Suprapubic skin (tissue), 4 donors: ENCODE data around the gene RPH3AL. TPM values are rescaled to one million over a fixed set of nuclear protein-coding genes. Genes with fewer than 3 reads are reported as not detected.
"Not testable (repeated sequence)": the region's sequence is repeated elsewhere in the genome, so short reads cannot be mapped to it uniquely, and the experiment has no call there.

Experiments
- DNase-seq, 2 donors: peaks; one replicate each; pipeline ENCODE4 v3.0.0-alpha.2; 2019; ENCODE audit warnings: low spot score in 2 of 2
- H3K27ac ChIP-seq: fragments of 200-600 bp; sonication (generic); one replicate; pipeline ENCODE4 v1.5.1; 2019
- H3K27me3 ChIP-seq: fragments of 200-600 bp; sonication (generic); one replicate; pipeline ENCODE4 v1.5.1; 2019
- H3K36me3 ChIP-seq: fragments of 200-600 bp; sonication (generic); one replicate; pipeline ENCODE4 v1.5.1; 2019
- H3K4me1 ChIP-seq: fragments of 200-600 bp; sonication (generic); one replicate; pipeline ENCODE4 v1.5.1; 2019
- H3K4me3 ChIP-seq: fragments of 200-600 bp; sonication (generic); one replicate; pipeline ENCODE4 v1.5.1; 2019; ENCODE audit warnings: mild to moderate bottlenecking
- H3K9me3 ChIP-seq: fragments of 200-600 bp; sonication (generic); one replicate; pipeline ENCODE4 v1.5.1; 2019
- EP300 ChIP-seq: sonication (generic); formaldehyde crosslinking; IDR thresholded peaks from one replicate; pipeline ENCODE4 v1.6.1; 2017; ENCODE audit warnings: antibody characterized with exemption
- POLR2A ChIP-seq, 2 donors: fragments of 450-650 bp; IDR thresholded peaks; one replicate each; pipeline ENCODE4 v1.6.1; 2017; ENCODE audit warnings: antibody characterized with exemption in 2 of 2, mild to moderate bottlenecking in 2 of 2, moderate library complexity in 2 of 2
- POLR2AphosphoS5 ChIP-seq, 3 donors: sonication (generic); formaldehyde crosslinking; IDR thresholded peaks; one replicate each; pipeline ENCODE4 v1.6.1; 2017; ENCODE audit warnings: antibody characterized with exemption in 3 of 3
- WGBS: methylation state at CpG from one replicate; pipeline ENCODE4 v1.1.5; 2018; 5-methylcytosine and 5-hydroxymethylcytosine counted together
- total RNA-seq, 4 donors: library from RNA; depleted of rRNA; stranded (reverse); fragments of >200 nt; gene quantifications; one replicate each; pipeline ENCODE4 v1.1.0, GENCODE V29; 2016
- TF ChIP-seq, protein P1 (sequence below), 2 donors: fragments of 200-600 bp in 1 of 2; fragments of 450-650 bp in 1 of 2; sonication (generic) in 1 of 2; IDR thresholded peaks; one replicate each; pipeline ENCODE4 v1.5.1; 2016 to 2019; ENCODE audit warnings: antibody characterized with exemption in 2 of 2, mild to moderate bottlenecking in 1 of 2, moderate library complexity in 1 of 2

RPH3AL gene
- total RNA-seq, 4 donors from 2014 or later = 1.7 to 39.5 (median 10.9) TPM

DNA sequence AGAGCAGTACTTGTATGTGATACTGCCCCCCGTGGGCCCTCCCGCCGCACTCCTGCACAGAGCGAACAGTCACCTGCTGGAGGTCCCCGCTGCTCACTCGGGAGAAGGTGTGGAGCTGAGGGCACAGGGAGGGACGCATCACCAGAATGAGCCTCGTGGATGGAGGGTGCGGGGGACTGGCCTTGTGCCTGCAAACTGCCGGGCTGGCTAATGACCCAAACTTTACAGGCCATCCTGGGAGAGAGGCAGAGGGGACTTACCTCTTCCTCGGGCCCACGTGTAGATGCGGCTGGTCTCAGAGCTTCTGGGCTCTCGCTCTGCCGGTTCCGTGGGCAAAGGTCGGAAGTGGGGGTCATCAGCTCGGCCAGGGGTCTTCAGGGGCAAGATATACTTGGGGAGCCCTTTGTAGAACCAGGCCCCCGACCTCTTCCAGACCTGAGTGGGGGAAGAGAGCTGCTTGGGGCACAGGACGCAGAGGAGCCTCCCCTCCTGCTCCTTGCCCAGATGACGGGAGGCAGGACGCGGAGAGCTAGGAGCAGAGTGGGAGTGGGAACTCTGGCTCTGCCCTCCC is 105.7 kb downstream of the RPH3AL start:
- 98% methylated on average over 7 of the region's 23 CpGs for WGBS
- DNase-seq = peak; percentile 41 to 63
- Histone ChIP-seq H3K4me3 (no peak overlapping the region), H3K4me1 (no peaks in the 10 kb centered on the region), H3K27ac (no peak overlapping the region), H3K9me3 (no peaks in the 10 kb centered on the region), H3K36me3 (no peaks in the 10 kb centered on the region), H3K27me3 (no peaks in the 10 kb centered on the region)
- TF ChIP-seq POLR2A (IDR thresholded peaks at IDR 0.05) = no peak
- no peak for TF ChIP-seq POLR2AphosphoS5 (IDR thresholded peaks at IDR 0.05)
- TF ChIP-seq EP300 = no peak
- TF ChIP-seq, protein P1, sequence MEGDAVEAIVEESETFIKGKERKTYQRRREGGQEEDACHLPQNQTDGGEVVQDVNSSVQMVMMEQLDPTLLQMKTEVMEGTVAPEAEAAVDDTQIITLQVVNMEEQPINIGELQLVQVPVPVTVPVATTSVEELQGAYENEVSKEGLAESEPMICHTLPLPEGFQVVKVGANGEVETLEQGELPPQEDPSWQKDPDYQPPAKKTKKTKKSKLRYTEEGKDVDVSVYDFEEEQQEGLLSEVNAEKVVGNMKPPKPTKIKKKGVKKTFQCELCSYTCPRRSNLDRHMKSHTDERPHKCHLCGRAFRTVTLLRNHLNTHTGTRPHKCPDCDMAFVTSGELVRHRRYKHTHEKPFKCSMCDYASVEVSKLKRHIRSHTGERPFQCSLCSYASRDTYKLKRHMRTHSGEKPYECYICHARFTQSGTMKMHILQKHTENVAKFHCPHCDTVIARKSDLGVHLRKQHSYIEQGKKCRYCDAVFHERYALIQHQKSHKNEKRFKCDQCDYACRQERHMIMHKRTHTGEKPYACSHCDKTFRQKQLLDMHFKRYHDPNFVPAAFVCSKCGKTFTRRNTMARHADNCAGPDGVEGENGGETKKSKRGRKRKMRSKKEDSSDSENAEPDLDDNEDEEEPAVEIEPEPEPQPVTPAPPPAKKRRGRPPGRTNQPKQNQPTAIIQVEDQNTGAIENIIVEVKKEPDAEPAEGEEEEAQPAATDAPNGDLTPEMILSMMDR (IDR thresholded peaks at IDR 0.05) = no peak

DNA sequence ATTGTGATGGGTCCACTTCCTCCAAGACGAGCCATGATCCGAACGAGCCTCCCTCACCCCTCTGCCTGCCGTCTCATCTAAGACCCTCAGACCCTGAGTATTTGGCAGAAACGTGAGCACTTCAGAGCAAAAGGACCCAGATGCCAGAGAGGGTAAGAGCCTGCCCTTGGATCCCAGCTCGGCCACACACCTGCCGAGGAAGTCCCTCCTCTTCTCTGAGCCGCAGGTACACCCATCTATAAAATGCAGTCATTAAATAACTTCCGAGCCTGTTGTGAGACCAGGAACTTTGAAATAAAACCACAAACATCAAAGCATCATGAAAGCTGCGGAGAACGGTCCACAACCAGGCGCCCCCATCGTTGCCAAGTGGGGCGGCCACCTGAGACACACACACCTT is 106.4 kb downstream of the RPH3AL start:
- no peak overlapping the region for H3K4me3 ChIP-seq
- WGBS = 93% methylated on average over 13 of the region's 14 CpGs
- no peaks in the 10 kb centered on the region for H3K4me1 ChIP-seq
- TF ChIP-seq EP300 = no peak
- TF ChIP-seq POLR2AphosphoS5 (IDR thresholded peaks at IDR 0.05) = no peak
- TF ChIP-seq POLR2A (IDR thresholded peaks at IDR 0.05) = no peak
- peak; percentile 31 to 47 for DNase-seq
- H3K9me3 ChIP-seq = no peaks in the 10 kb centered on the region
- no peaks in the 10 kb centered on the region for H3K36me3 ChIP-seq
- no peak overlapping the region for H3K27ac ChIP-seq
- no peaks in the 10 kb centered on the region for H3K27me3 ChIP-seq

DNA sequence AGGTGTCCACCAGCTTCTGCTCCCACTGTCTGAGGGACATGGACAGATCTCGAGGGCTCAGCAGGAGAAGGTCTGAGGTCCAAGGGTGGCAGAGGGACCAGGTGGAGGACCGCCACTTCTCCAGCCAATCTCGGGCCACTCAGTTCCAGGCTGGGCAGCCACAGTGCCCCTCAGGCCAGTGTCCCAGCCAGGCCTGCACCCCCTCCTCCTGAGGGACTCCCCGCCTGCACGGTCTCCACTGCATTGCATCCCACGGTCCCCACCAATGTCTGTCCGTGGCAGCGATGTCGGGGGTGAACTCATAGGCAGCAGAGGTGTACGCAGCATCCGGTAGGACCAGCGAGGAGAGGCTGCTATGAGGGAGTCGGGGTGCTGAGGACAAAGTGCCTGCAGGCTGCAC is 107.0 kb downstream of the RPH3AL start:
- H3K4me3 ChIP-seq = no peak overlapping the region
- H3K27ac ChIP-seq = no peak overlapping the region
- DNase-seq = peak; percentile 37 to 70
- no peaks in the 10 kb centered on the region for H3K9me3 ChIP-seq
- no peaks in the 10 kb centered on the region for H3K4me1 ChIP-seq
- WGBS = 94% methylated on average over 7 of the region's 13 CpGs
- H3K36me3 ChIP-seq = no peaks in the 10 kb centered on the region
- no peak for TF ChIP-seq EP300
- no peak for TF ChIP-seq POLR2A (IDR thresholded peaks at IDR 0.05)
- TF ChIP-seq, protein P1 (IDR thresholded peaks at IDR 0.05) = no peak
- no peaks in the 10 kb centered on the region for H3K27me3 ChIP-seq

DNA sequence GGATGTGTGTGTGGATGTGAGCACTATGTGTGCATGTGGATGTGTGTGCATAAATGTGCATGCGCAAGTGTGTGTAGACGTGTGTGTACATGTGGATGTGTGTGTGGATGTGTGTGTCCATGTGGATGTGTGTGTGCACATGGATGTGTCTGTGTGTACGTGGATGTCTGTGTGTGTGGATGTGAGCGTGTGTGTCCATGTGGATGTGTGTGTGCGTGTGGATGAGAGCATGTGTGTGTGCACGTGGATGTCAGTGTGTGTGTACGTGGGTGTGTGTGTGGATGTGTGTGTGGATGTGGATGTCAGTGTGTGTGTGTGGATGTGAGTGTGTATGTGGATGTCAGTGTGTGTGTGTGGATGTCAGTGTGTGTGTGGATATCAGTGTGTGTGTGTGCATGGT is 107.6 kb downstream of the RPH3AL start:
- H3K27me3 ChIP-seq = no peaks in the 10 kb centered on the region
- no peaks in the 10 kb centered on the region for H3K36me3 ChIP-seq
- no peak overlapping the region for H3K4me3 ChIP-seq
- H3K4me1 ChIP-seq = no peaks in the 10 kb centered on the region
- no peak for TF ChIP-seq POLR2A (IDR thresholded peaks at IDR 0.05)
- no peak for TF ChIP-seq EP300
- no peak for TF ChIP-seq POLR2AphosphoS5 (IDR thresholded peaks at IDR 0.05)
- TF ChIP-seq, protein P1 (IDR thresholded peaks at IDR 0.05) = no peak
- peak; percentile 7 to 25 for DNase-seq
- 93% methylated on average over 7 of the region's 7 CpGs for WGBS
- no peaks in the 10 kb centered on the region for H3K9me3 ChIP-seq
- H3K27ac ChIP-seq = no peak overlapping the region

DNA sequence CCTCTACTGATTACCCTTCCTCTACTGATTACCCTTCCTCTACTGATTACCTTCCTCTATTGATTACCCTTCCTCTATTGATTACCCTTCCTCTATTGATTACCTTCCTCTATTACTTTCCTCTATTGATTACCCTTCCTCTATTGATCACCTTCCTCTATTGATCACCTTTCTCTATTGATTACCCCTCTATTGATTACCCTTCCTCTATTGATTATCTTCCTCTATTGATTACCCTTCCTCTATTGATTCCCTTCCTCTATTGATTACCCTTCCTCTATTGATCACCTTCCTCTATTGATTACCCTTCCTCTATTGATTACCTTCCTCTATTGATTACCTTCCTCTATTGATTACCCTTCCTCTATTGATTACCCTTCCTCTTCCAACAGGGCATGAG is 108.7 kb downstream of the RPH3AL start:
- not testable (repeated sequence) for H3K4me3 ChIP-seq, H3K27me3 ChIP-seq, DNase-seq

DNA sequence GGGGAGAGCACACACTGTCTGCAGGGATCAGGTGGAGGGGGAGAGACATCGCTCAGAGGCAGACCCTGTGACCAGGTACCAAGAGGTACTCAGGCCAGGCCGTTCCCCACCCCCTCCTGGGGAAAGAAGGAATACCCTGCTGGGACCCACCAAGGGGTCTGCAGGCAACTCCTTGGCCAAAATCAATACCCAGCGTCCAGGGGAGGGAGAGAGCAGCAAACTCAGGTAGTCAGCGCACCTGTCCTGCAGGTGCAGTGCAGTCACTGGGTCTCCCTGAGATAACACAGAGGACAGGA is 113.7 kb downstream of the RPH3AL start:
- Histone ChIP-seq H3K4me3 (no peak overlapping the region), H3K27ac (no peak overlapping the region), H3K36me3 (no peaks in the 10 kb centered on the region), H3K27me3 (no peaks in the 10 kb centered on the region), H3K9me3 (no peaks in the 10 kb centered on the region), H3K4me1 (no peaks in the 10 kb centered on the region)
- TF ChIP-seq POLR2A (IDR thresholded peaks at IDR 0.05) (no peak), POLR2AphosphoS5 (IDR thresholded peaks at IDR 0.05) (no peak)
- TF ChIP-seq, protein P1 (IDR thresholded peaks at IDR 0.05) = no peak
- WGBS = 85% methylated on average over 4 of the region's 4 CpGs
- DNase-seq = peak; percentile 44 to 47

More for the DNA sequence above, 108.7 kb downstream of the RPH3AL start:
- not testable (repeated sequence) for H3K27ac ChIP-seq, H3K36me3 ChIP-seq, H3K4me1 ChIP-seq, H3K9me3 ChIP-seq
